Measurements from ENCODE around the gene CSNK1D.

CSNK1D gene

DNA sequence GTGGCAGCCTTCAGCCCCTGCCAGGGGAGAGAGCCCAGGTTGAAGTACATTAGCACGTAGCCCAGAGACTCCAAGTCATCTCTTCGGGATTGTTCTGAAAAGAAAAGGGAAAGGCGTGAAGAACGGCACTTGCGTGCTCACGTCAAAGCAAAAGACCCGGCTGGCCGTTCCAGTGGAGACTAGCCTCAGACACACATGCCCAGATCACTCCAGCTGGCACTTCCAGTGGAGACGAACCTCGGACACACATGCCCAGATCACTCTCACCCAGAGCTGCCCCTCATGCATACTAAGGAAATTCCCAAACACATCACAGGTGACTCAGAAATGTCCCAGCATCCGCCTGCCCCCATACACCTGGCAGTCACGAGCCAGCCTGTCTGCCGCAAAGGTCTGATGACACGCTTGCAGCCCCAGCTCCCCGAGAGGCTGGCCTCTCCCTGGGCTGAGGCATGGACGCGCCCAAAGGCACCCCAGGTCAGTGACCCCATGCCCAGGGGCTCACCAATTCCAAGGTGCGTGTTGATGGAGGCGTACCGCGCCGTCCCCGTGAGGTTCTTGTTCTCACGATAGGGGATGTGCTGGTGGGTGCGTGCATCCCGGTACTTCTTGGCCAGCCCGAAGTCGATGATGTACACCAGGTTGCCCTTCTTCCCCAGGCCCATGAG lies 20.9 kb downstream of the CSNK1D start:
- DNase-seq (ENCODE audit: low read depth in 2 of 2) = no peak

DNA sequence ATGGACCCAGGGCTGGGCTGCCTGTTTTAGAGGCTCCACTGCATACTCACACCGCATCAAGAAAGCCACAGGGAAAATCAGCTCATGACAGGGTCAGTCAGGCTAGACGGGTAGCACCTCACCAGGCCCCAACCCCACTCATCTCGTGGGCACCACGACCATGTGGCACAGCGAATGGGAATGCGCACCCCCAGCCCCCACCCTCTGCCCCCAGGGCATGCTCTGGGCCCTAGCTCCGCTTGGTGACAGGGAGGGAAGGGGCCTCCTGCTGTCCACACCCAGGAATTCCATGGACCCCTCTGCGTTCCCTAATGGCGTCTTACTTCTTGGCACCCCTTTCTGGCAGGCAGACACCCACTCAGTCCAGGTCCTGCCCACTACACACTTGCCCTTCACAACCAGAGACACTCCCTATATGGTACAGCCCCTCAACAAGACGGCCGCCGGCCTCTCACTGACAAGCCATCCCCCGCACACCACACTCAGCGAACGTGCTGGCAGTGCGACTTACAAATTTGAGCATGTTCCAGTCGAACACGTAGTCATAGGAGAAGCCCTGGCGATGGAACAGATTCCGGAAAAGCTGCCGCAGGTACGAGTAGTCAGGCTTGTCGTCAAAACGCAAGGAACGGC lies 22.5 kb downstream of the CSNK1D start:
- no peak for DNase-seq (ENCODE audit: low read depth in 2 of 2)

DNA sequence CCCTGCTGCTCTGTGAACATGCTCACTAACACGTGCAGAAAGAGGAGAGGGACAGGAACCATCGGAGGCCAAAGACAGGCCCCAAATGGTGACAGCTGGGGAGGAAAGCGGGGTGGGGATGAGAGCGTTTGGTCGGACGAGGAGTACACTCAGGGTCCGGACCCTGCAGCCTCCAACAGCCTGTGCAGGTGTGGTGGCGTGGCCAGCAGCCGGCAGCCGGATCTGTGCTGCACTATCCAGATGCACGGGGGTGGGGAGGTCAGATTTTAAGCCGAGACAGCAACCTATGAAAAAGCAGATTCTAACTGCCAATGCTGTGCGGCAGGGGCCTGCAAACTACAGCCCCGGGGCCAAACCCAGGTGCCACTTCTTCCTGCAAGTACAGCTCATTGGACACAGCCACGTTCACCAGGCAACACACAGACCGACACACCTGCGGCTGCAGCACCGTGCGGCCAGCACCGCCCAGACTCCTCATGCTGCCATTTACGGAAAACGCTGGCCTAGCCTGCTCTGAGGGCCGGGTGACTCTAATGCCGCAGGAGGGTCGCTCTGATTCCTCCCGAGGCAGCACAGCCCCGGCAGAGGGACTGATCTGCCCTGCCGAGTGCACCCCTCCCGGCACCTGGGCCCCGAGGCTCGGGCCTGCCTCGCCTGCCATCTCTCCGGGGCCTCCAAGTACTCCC lies 23.5 kb downstream of the CSNK1D start:
- DNase-seq (ENCODE audit: low read depth in 2 of 2) = no peak

DNA sequence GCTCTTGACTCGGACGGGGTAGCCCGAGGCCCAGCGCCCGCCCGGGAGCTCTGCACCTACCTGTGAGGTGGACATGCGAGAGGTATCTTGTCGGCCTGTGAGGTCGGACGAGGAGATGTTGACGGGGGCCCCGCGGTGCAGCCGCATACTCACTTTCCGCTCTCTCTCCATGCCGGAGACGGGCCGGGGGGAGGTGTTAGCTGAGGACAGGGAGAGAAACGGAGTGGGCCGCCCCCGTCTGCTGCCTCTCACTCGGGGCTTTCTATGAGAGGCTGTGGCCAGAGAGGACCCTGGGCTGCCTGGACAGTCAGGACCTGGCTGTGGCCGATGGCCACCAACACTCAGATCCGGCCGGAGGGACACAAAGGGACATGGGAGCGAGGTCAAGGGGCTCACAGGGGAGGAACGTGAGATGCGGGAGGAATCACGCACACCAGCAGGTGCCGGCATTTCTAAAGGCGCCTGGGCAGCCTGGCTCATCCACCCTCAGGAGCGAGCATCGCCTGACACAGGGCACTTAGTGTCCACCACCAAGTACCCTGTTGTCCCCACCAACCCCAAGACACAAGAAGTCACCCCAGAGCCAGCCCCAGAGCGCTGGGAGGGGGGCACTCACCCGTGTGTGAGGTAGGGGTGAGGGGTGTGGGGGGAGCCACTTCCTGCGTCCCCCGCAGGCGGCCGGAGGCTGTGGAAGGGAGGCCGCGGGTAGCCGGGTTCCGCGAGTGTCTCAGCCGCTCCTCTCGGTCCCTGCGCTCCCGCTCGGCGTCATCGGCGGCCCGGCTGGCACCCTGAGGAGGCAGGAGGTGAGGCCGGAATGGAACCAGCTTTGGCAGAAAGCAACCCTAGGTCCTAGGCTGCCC lies 24.5 kb downstream of the CSNK1D start:
- DNase-seq (ENCODE audit: low read depth in 2 of 2) = no peak

DNA sequence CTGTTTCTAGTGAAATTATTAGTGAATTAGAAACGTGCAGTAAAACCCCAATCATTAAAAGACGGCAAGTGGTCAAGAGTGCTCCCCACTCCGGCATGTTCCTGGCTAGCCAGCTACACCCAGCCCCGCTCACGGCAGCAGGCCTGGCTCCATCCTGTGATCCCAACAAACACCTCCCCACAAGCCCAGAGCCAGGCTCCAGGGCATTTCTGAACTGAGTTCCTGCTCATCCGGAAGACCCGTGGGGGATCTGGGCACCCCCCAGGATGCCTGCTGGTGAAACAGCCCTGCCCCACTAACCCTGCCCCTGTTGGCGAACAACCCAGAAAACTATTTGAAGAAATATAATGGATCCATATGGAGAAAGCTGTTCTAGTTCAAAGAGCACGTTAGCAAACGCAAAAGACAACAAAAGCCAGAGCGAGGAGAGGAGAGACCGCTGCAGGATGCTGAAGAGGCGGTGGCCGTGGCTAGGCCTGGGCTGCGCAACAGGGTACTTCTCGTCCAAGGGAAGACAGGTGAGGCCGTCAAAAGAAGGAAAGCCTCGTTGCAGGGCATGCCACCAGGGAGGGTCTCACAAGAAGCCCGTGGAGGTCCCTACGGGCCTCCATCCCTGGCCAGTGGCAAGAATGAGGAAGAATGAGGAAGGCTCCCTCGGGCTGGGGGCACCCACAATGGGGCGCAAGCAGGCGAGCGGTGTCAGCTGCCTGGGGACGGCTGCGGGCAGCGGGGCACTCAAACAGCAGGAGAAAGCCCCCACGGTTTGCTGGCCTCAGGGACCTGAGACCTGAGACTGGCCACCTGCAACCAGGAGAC lies 25.4 kb downstream of the CSNK1D start:
- DNase-seq (ENCODE audit: low read depth in 2 of 2) = no peak

DNA sequence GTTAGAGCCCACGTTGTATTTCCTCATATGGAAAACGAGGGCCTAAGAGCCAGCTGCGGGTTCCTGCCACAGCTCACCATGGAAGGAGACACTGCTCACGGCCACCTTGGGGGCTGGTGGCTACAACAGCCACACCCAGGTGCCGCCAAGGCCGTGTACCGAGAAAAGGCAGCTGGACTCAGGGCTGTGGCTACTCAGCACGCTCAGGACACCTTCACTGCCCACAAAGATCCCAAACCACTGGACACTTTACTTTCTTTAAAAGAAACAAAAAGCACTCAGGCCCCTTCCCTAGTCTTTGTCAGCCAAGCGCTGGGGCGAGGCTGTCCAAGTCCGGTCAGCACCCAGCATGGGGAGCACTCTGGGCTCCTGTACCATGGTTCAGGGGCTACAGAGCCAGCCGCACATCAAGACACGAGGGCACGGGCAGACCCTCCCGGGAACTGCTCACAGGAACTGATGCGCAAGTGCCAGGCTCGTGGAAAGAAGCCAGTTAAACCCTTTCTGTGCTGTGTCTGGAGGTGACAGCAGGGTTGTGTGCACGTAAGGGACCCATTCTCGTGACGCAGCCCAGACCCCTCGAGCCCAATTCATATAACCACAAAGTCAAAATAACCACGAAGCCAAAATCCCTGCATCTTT lies 26.2 kb downstream of the CSNK1D start:
- no peak for DNase-seq (ENCODE audit: low read depth in 2 of 2)

DNA sequence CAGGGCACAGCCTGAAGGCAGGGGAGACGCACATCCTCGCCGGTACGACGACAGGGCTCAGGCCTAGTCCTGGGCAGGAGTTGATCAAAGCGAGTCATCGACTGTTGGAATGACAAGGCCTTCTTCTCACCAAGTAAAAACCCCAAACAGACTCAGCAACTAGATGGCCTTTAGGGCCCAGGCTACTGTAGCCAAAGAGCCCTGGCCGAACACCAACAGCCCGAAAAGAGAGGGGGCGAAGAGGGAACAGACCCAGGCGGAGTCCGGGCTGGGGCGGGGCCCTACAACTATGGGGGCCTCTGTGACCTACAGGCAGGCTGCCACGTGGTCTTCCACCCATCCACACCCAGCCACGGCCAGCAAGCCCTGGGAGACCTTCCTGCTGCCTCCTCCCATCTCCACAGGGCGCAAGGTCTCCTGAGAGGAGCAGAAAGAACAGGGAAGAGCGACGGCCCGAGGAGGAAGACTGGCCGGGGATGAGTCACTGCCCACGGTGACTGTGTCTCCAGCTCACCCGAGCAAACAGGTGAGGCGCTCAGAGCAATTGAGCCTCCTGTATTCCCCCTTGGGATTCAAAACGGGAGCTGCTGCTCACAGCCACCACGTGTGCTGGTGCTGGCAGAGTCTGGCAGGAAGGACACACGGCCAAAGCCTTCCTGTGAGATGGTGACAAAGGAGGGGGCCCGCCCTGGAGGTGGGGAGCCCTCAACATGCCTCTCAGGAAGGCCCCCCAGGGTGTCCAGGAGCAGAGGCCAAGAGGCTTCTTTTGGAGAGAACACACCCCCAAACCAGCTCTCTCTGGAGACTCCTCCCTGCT lies 26.9 kb downstream of the CSNK1D start:
- DNase-seq (ENCODE audit: low read depth in 2 of 2) = no peak

DNA sequence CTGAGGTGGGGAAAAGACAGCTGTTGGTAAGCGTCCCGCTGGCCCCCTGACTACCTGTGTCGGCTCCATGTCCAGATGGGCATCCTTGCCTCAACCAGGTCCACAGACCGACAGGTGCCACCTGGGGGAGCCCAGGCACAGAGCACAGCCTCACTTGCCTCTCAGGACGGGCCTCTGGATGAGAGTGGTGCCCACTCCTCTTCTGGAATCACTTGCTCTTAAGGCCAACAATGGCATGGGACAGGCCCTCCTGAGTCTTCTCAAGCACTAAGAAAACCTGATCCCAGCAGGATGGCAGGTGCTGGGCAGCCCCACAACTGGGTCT lies 27.5 kb downstream of the CSNK1D start:
- DNase-seq (ENCODE audit: low read depth in 2 of 2) = no peak

DNA sequence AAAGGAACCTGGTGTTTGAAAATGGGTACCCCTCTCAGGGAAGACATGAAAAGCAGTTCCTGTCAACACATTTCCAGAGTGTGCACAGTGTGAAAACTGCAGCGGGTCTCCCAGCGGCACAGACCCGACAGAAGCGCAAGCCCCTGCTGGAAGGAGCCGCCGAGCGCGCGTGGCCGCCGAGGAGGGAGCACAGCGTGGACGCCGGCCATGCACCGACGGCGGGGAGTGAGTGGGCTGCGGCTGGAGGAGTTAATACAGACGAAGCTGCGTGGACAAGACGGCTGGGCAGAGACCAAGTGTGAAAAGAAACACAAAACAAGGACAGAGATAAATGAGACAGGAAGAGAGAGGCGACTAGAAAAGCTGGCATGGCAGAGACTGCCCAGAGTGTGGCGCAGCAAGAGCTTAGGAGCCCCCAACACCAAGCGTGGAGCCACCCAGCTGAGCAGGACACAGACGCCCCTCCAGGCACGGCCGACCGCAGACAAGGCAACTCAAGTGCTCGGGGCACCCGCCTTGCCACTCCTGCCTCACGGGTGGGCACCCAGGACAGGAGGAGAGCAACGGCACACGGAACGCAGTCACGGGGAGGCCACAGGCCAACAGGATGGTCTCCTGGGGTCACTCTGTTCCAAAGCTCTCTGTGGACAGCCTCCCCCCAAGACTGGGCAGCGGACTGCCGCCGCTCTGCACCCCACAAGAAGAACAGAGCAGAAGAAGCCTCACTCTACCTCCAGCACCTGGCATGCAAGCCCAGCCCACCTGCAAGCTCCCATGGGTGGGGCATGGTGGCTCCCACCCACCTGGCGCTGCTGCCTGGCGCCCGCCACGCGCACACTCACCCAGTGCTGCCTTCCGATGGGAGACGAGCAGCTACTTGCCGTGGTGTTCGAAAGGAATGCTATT lies 28.1 kb downstream of the CSNK1D start:
- DNase-seq (ENCODE audit: low read depth in 2 of 2) = no peak

DNA sequence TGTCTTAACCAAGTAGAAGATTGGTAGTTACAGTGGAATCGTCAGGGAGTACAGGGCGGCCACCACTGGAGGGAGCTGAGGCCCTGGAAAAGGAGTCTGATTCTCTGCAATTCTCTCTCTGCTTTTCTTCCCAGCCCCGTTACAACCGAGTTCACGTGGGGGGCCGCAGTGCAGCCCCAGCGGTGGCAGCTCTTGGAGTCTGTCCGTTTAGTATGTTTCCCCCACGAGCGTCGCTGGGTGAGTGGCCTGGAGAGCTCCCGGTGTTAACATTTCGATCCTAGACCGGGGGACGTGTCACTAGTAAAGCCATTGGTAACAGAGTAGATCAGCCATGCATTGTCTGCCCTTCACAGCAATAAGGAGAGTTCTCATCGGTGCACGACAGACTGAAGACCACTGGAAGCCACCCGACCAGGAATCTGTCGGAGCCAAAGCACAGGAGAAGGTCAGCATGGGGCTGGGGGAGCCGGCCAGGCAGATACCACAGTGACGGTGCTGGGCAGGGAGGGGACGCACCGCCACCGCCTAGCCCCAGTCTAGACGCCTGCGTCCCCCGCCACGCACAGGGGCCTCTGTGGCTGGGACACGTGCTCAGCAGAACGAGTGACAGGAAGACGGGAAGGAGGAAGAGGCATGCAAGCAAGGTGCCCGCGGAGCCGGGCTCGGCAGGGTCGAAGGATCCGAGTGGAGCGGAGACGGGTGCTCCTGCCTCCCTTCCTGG lies 28.9 kb downstream of the CSNK1D start:
- DNase-seq (ENCODE audit: low read depth in 2 of 2) = no peak

DNA sequence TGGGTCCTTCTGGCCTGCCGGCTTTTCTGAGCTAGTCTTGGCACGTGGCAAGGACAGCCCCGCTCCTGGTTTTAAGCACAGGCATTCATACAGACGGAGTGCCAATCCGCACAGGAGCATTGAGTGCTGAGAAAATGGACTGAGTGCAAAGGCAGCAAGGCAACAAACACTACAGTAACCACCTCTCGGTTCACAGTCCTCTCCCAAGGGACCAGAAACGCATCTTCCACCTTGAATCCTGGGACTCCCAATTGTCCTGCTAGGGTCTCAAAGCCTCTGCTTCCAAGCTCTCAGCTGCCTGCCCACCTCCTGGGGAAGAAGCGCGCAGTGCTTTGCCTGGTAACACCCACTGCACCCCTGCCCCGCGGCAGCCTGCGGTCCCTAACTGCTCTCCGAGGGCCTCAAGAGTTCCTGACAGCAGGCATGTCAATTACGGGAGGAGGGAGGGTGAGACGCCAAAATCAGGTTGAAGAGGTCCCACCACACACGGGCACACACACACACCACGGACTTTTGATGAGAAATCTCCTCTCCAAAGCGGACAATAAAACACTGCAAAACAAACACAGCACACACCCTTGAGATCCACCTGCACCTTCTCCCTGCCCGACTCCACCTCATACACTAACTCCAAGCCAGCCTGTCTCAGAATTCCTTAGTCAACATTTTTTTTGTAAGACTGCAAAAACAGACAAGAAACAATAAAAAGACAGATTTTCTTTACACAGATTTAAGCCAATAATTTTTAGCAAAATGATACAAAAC lies 29.7 kb downstream of the CSNK1D start:
- no peak for DNase-seq (ENCODE audit: low read depth in 2 of 2)

DNA sequence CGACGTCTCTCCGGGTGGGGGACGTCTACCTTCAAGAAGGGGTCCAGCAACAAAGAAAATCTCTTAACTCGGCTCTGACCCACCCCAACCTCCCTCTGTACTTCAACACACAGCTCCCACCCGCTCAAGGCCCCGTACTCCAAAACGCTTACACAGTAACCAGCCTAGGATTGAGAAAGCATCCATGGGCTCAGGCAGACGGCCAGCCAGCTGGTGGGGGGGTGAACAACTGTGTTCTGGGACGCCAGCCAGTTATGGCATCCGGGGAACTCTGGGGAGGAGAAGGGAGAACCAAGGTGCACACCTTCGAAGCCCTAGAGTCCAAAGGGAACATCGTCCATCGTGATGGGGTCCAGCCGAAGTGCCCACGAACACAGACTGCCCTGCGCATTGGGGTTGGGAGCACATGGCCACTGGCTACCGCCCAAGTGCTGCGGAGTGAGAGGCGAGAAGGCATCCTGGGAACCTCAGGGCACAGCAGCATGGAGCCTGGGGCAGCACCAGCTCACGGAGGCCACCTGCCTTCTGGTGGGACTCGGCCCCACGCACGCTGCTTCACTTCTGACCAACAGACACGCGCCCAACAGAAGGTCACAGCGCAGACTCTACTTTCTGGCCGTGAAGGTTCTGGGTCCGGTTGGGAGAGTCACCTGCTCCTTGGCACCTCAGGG lies 30.4 kb downstream of the CSNK1D start:
- DNase-seq (ENCODE audit: low read depth in 2 of 2) = peak; percentile 53 to 58

DNA sequence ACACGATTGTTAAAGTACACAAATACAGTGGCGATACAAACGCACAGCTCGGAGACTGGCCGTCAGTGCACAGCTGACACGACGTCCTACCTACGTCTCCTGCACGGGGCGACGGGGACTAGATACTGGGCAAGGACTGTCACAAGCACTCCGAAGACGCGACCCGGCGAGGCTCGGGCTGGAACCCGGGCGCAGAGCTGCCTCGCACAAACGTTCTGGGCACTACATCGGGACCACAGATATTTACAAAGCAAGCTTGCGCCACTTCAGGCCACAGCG lies 30.9 kb downstream of the CSNK1D start:
- no peak for DNase-seq (ENCODE audit: low read depth in 2 of 2)

DNA sequence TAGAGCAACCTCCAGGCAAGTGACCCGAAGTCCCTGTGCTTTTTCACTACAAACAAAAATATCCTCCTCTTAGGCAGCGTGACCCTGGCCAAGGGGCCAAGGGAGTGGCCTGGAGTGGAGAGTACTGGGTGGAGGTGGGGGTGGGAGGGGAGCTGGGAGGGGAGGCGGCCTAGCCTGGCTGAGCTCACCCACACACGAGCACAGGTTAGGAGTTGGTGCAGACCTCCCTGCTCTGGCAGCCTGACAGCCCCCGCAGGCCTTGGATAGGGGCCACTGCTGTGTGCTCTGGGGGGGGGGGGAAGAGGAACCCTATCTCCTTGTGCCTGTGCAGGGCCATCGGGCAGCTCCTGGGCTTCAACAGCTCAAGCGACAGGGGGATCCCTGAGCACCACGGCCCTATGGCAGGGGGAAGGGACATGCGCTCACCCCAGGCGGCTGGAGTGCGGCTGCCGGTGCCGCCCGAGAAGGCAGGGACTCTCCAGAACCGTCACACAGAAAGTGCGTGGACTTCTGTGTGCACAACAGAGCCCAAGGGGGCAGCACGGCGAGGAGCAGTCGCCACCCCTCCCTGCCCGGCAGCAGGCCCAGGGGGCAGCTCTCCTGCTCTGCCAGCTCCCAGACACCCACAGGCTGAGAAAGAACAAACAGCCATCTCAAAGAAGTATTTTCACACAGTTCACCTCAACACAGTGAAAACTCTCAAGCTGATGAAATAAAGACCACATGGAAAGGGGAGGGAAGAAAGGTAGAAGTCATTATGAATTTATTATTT lies 31.4 kb downstream of the CSNK1D start:
- no peak for DNase-seq (ENCODE audit: low read depth in 2 of 2)

DNA sequence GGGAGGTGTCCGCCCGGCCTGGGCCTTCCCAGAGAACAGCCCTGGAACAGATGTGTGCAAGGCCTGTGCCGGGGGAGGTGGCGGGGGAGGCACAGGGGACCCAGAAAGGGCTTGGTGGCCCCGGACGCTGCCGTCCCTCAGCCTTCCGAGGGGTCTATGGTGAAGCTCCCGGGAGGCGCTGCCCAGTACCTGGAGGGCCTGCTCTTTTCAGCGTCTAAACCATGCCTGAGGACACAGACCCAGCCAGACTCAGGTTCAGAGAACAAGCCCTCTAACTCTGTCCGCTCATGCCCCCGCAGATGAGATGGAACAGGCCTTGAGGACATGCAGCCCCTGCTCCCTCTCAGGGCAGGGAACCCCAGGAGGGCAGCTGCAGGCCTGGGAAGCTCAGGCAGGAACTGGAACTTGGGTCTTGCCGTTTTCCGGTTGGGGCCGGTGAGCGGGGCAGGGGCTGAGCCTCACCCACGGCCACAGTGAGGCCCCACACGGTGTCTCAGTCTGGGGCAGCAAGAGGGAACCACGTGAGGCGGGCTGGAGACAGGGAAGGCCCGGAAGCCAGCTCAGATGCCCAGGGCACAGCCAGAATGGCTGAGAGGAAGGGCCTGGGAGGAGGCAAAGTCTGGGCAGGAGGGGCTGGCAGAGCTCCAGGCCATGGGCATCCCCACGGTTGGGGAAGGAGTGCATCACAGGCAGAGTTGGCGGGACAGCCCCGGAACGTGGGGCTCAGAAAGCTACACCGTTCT lies 32.1 kb downstream of the CSNK1D start:
- DNase-seq (ENCODE audit: low read depth in 2 of 2) = no peak

Measured in fibroblast of skin of left biceps (primary cell).